ENCODE results near the gene UROC1.

GRCh38 chr3:126460381-126460780 lies 57.2 kb downstream of the UROC1 start:
- no peak for TF ChIP-seq CTCF (IDR thresholded peaks at IDR 0.05)
- TF ChIP-seq POLR2A (IDR thresholded peaks at IDR 0.05): no peak

Data from prostate gland (tissue), 2 donors.